K562 (cell line): Measurements from ENCODE around the gene PRKCSH. TPM values are rescaled to one million over a fixed set of nuclear protein-coding genes. Genes with fewer than 3 reads are reported as not detected.
A peak's percentile ranks its signal among the peaks of the same experiment; 100 is the strongest.

ENCODE experiments used
- ADNP ChIP-seq: fragments of 200-800 bp; sonication (Bioruptor generic); IDR thresholded peaks from 2 replicates; pipeline ENCODE4 v1.6.1; 2016; ENCODE audit warnings: missing genetic modification characterization, missing compliant biosample characterization
- BDP1 ChIP-seq: IDR thresholded peaks from 3 replicates; pipeline ENCODE4 v1.6.1; 2011; ENCODE audit not compliant: insufficient read length, insufficient read depth
- CBX1 ChIP-seq: sonication (generic); IDR thresholded peaks from 2 replicates; pipeline ENCODE4 v1.6.1; 2016; ENCODE audit warnings: antibody characterized with exemption, low read depth, mild to moderate bottlenecking
- CHAMP1 ChIP-seq: fragments of 450-650 bp; IDR thresholded peaks from 2 replicates; pipeline ENCODE4 v1.6.1; 2016; ENCODE audit warnings: mild to moderate bottlenecking
- CHCHD3 ChIP-seq: fragments of 250-450 bp; sonication (Bioruptor Pico); IDR thresholded peaks from 2 replicates; pipeline ENCODE4 v2.1.2; 2022; ENCODE audit warnings: mild to moderate bottlenecking
- DACH1 ChIP-seq: fragments of 450-650 bp; IDR thresholded peaks from 2 replicates; pipeline ENCODE4 v1.6.1; 2018; ENCODE audit not compliant: partially characterized antibody
- E2F4 ChIP-seq: sonication (generic); formaldehyde crosslinking; IDR thresholded peaks from 2 replicates; pipeline ENCODE4 v1.8.0; 2022; ENCODE audit warnings: mild to moderate bottlenecking, low read depth, missing genetic modification reagents
- ELF1 ChIP-seq: fragments of 200-800 bp; sonication (Bioruptor generic); IDR thresholded peaks from 2 replicates; pipeline ENCODE4 v1.6.1; 2016; ENCODE audit warnings: missing genetic modification characterization, missing compliant biosample characterization
- FOXJ2 ChIP-seq: fragments of 200-800 bp; sonication (Bioruptor generic); IDR thresholded peaks from 2 replicates; pipeline ENCODE4 v1.6.1; 2016; ENCODE audit warnings: missing genetic modification characterization, missing compliant biosample characterization
- GATAD2A ChIP-seq: fragments of 450-650 bp; IDR thresholded peaks from 2 replicates; pipeline ENCODE4 v1.6.1; 2017
- HIVEP1 ChIP-seq: fragments of 250-450 bp; sonication (Bioruptor Pico); IDR thresholded peaks from 2 replicates; pipeline ENCODE4 v1.4.0; 2020; ENCODE audit warnings: mild to moderate bottlenecking
- ILK ChIP-seq: fragments of 450-650 bp; IDR thresholded peaks from 2 replicates; pipeline ENCODE4 v1.6.1; 2016; ENCODE audit warnings: missing genetic modification characterization, low read depth, mild to moderate bottlenecking, missing compliant biosample characterization, moderate library complexity, borderline replicate concordance
- IRF2 ChIP-seq: sonication (generic); formaldehyde crosslinking; IDR thresholded peaks from 2 replicates; pipeline ENCODE4 v1.8.1; 2022; ENCODE audit warnings: mild to moderate bottlenecking, missing genetic modification reagents
- MEF2D ChIP-seq: conservative IDR thresholded peaks from 2 replicates; pipeline ENCODE4 v1.6.1; 2016; ENCODE audit warnings: low read depth, missing genetic modification characterization, missing compliant biosample characterization
- NCOA4 ChIP-seq: fragments of 450-650 bp; IDR thresholded peaks from 2 replicates; pipeline ENCODE4 v1.6.1; 2018; ENCODE audit warnings: mild to moderate bottlenecking; ENCODE audit not compliant: partially characterized antibody
- POLR2AphosphoS2 ChIP-seq: IDR thresholded peaks from 2 replicates; pipeline ENCODE4 v1.6.1; 2012; ENCODE audit warnings: low read length, improper control_type of control experiment
- SAFB2 ChIP-seq: fragments of 200-400 bp; formaldehyde crosslinking; IDR thresholded peaks from 2 replicates; pipeline ENCODE4 v1.6.1; 2018; ENCODE audit warnings: borderline replicate concordance, low read length, low read depth, moderate library complexity; ENCODE audit not compliant: severe bottlenecking
- SIRT6 ChIP-seq: IDR thresholded peaks from one replicate; pipeline ENCODE4 v1.6.1; 2012; ENCODE audit warnings: low read depth, mild to moderate bottlenecking, control low read depth, inconsistent platforms, low read length, moderate library complexity
- SMARCA5 ChIP-seq: fragments of 450-650 bp; IDR thresholded peaks from 2 replicates; pipeline ENCODE4 v1.6.1; 2016
- TAF9B ChIP-seq: fragments of 450-650 bp; IDR thresholded peaks from 2 replicates; pipeline ENCODE4 v1.6.1; 2018; ENCODE audit warnings: mild to moderate bottlenecking; ENCODE audit not compliant: partially characterized antibody
- TEAD1 ChIP-seq, 2 experiments: fragments of 450-650 bp in 1 of 2; sonication (generic) in 1 of 2; formaldehyde crosslinking; IDR thresholded peaks; 2 replicates each; pipeline versions ENCODE4 v1.4.0 to v1.8.0; 2020 to 2022; ENCODE audit warnings: mild to moderate bottlenecking in 2 of 2, missing genetic modification reagents in 1 of 2
- TFAP4 ChIP-seq: sonication (generic); formaldehyde crosslinking; IDR thresholded peaks from 2 replicates; pipeline ENCODE4 v1.8.0; 2022; ENCODE audit warnings: missing genetic modification reagents, mild to moderate bottlenecking, moderate library complexity, borderline replicate concordance
- ZC3H4 ChIP-seq: sonication (generic); formaldehyde crosslinking; IDR thresholded peaks from 2 replicates; pipeline ENCODE4 v1.9.0; 2021; ENCODE audit warnings: missing genetic modification reagents, borderline replicate concordance
- ZNF175 ChIP-seq: fragments of 200-800 bp; sonication (Bioruptor generic); IDR thresholded peaks from 2 replicates; pipeline ENCODE4 v1.6.1; 2016; ENCODE audit warnings: low read depth, mild to moderate bottlenecking, missing genetic modification characterization, missing compliant biosample characterization
- ZNF511 ChIP-seq: sonication (generic); formaldehyde crosslinking; IDR thresholded peaks from 2 replicates; pipeline ENCODE4 v1.8.0; 2022; ENCODE audit warnings: mild to moderate bottlenecking, missing genetic modification reagents
- ZZZ3 ChIP-seq: fragments of 450-650 bp; IDR thresholded peaks from 2 replicates; pipeline ENCODE4 v1.6.1; 2016; ENCODE audit warnings: antibody characterized with exemption, mild to moderate bottlenecking, moderate library complexity
- polyA plus RNA-seq, 8 experiments: library from polyadenylated mRNA; depleted of rRNA in 4 of 8; stranded (reverse) in 5 of 8; unstranded in 3 of 8; fragments of >200 nt; fragmentation: Nextera tagmentation in 2 of 8; fragmentation: Illumina TruSeq in 1 of 8; extraction: Ambion mirVana in 2 of 8; extraction: Trizol in 1 of 8; gene quantifications; 2 replicates each; pipeline versions ENCODE4 v1.2.1 to v1.2.3, GENCODE V29; 2011 to 2014; ENCODE audit warnings: inconsistent platforms in 1 of 8, missing spikeins in 1 of 8
- total RNA-seq, 7 experiments: library from RNA; depleted of rRNA in 6 of 7; stranded (reverse); fragments of >200 nt in 6 of 7; fragmentation: Illumina TruSeq in 2 of 7; extraction: Trizol in 2 of 7; gene quantifications; 2 replicates each; pipeline versions ENCODE4 v1.2.1 to v1.2.3, GENCODE V29; 2011 to 2021; ENCODE audit warnings: low replicate concordance in 1 of 7

The PRKCSH gene
- total and polyA plus RNA-seq, 9 of the 15 experiments (the other 6 are each of a cell fraction or from before 2014, with no cell fraction given) = 2.3 to 297 (median 48.1) TPM

GRCh38 chr19:11482384-11483050 is 47.1 kb downstream of the PRKCSH start (continued):
- TF ChIP-seq ZNF175 (CRISPR knock-in tag) (no peak), SIRT6 (no peak), SMARCA5 (peak; percentile 97), CBX1 (peak; percentile 96), GATAD2A (no peak), ADNP (tag) (peak; percentile 68; the same call in 1 of the 2 replicates), BDP1 (no peak), TAF9B (no peak), TEAD1 (CRISPR knock-in tag; IDR thresholded peaks at IDR 0.05) (peak; percentile 38 to 97; a peak in 2 of 4 replicates), HIVEP1 (CRISPR knock-in tag) (0 out of 2 replicates have a peak, but pooled peaks have one; percentile 74), IRF2 (CRISPR knock-in tag) (peak; percentile 79; the same call in 1 of the 2 replicates), POLR2AphosphoS2 (no peak), ELF1 (tag) (no peak), DACH1 (no peak), ZNF511 (CRISPR knock-in tag) (peak; percentile 99), ILK (tag) (no peak), FOXJ2 (tag) (no peak), SAFB2 (no peak), ZZZ3 (no peak), ZC3H4 (CRISPR knock-in tag) (no peak), CHCHD3 (CRISPR knock-in tag) (no peak), CHAMP1 (no peak), MEF2D (tag) (no peak), E2F4 (peak; percentile 86), NCOA4 (peak; percentile 82), TFAP4 (CRISPR knock-in tag) (peak; percentile 85)
